WTC11 (cell line): ENCODE results near the gene CRADD.

Source experiments
- CTCF ChIP-seq: fragments of 200-600 bp; IDR thresholded peaks from 2 replicates; pipeline ENCODE4 v1.8.0; 2022; ENCODE audit warnings: antibody characterized with exemption
- E2F4 ChIP-seq: sonication (generic); formaldehyde crosslinking; IDR thresholded peaks from 2 replicates; pipeline ENCODE4 v1.8.1; 2022; ENCODE audit warnings: low read depth, mild to moderate bottlenecking, moderate library complexity, missing genetic modification reagents, borderline replicate concordance
- FOXP1 ChIP-seq: sonication (generic); formaldehyde crosslinking; IDR thresholded peaks from 2 replicates; pipeline ENCODE4 v1.8.0; 2022; ENCODE audit warnings: missing genetic modification reagents, mild to moderate bottlenecking, moderate library complexity, borderline replicate concordance
- HMGA2 ChIP-seq: fragments of 250-450 bp; sonication (Bioruptor Pico); IDR thresholded peaks from 2 replicates; pipeline ENCODE4 v1.4.0; 2021; ENCODE audit warnings: mild to moderate bottlenecking, moderate library complexity
- HMGXB4 ChIP-seq: sonication (generic); formaldehyde crosslinking; IDR thresholded peaks from 2 replicates; pipeline ENCODE4 v1.8.1; 2023; ENCODE audit warnings: mild to moderate bottlenecking, moderate library complexity, missing genetic modification reagents
- JUN ChIP-seq: sonication (generic); formaldehyde crosslinking; IDR thresholded peaks from 2 replicates; pipeline ENCODE4 v1.8.0; 2023; ENCODE audit warnings: mild to moderate bottlenecking, missing genetic modification reagents
- MAX ChIP-seq: sonication (generic); formaldehyde crosslinking; IDR thresholded peaks from 2 replicates; pipeline ENCODE4 v1.8.0; 2022; ENCODE audit warnings: mild to moderate bottlenecking, missing genetic modification reagents
- MXD4 ChIP-seq: fragments of 250-450 bp; sonication (Bioruptor Pico); IDR thresholded peaks from 2 replicates; pipeline ENCODE4 v1.8.0; 2021; ENCODE audit warnings: mild to moderate bottlenecking, moderate library complexity, borderline replicate concordance
- NFE2L1 ChIP-seq: sonication (generic); formaldehyde crosslinking; IDR thresholded peaks from 2 replicates; pipeline ENCODE4 v1.8.1; 2023; ENCODE audit warnings: missing genetic modification reagents
- SMAD4 ChIP-seq: sonication (generic); formaldehyde crosslinking; IDR thresholded peaks from 2 replicates; pipeline ENCODE4 v1.8.0; 2022; ENCODE audit warnings: mild to moderate bottlenecking, missing genetic modification reagents
- ZBTB21 ChIP-seq: sonication (generic); formaldehyde crosslinking; IDR thresholded peaks from 2 replicates; pipeline ENCODE4 v1.8.1; 2023; ENCODE audit warnings: mild to moderate bottlenecking, missing genetic modification reagents, borderline replicate concordance
- ZNF317 ChIP-seq: sonication (generic); formaldehyde crosslinking; IDR thresholded peaks from 2 replicates; pipeline ENCODE4 v1.8.1; 2023; ENCODE audit warnings: low read depth, mild to moderate bottlenecking, moderate library complexity, missing genetic modification reagents, borderline replicate concordance
- ZNF416 ChIP-seq: fragments of 250-450 bp; sonication (Bioruptor Pico); IDR thresholded peaks from 2 replicates; pipeline ENCODE4 v1.9.0; 2021; ENCODE audit warnings: mild to moderate bottlenecking, inconsistent platforms

GRCh38 chr12:93725531-93725930 is 48.4 kb downstream of the CRADD start:
- TF ChIP-seq CTCF (no peak), ZNF416 (CRISPR knock-in tag) (no peak), JUN (CRISPR knock-in tag) (no peak), MAX (CRISPR knock-in tag) (no peak), HMGA2 (no peak), ZBTB21 (CRISPR knock-in tag) (no peak), FOXP1 (no peak), HMGXB4 (CRISPR knock-in tag) (no peak), MXD4 (CRISPR knock-in tag) (no peak), SMAD4 (no peak), ZNF317 (CRISPR knock-in tag) (no peak), NFE2L1 (no peak), E2F4 (no peak)
